Natural killer cell treated with Interleukin-12 subunit alpha and Interleukin-12 subunit beta and Interleukin-15 and Interleukin-18, amount 100 ng/mL, for 72 hours (primary cell): ENCODE data around the gene P2RX4. TPM values are rescaled to one million over a fixed set of nuclear protein-coding genes. Genes with fewer than 3 reads are reported as not detected.
"Not testable (repeated sequence)": the region's sequence is repeated elsewhere in the genome, so short reads cannot be mapped to it uniquely, and the experiment has no call there.

Source experiments
- ATAC-seq, 2 donors: fragments of 150-1000 bp; cut with Tn5 transposase in 1 of 2; sonication (Bioruptor Pico), chemical (Tn5 transposase) in 1 of 2; 2 replicates each; pipeline ENCODE4 v1.10.0; 2021
- DNase-seq: peaks from one replicate; pipeline ENCODE4 v3.0.0; 2022; ENCODE audit warnings: low spot score
- H3K27ac Mint-ChIP-seq, 2 donors: 1 replicate in 1 of 2; 2 replicates in 1 of 2; pipeline ENCODE4 v1.8.0; 2022; ENCODE audit warnings: mixed read lengths in 2 of 2, mild to moderate bottlenecking in 1 of 2, moderate library complexity in 1 of 2
- H3K27me3 Mint-ChIP-seq, 2 donors: 1 replicate in 1 of 2; 2 replicates in 1 of 2; pipeline ENCODE4 v1.8.0; 2022; ENCODE audit warnings: mixed read lengths in 2 of 2
- H3K36me3 Mint-ChIP-seq: one replicate; pipeline ENCODE4 v1.8.0; 2022; ENCODE audit warnings: mixed read lengths
- H3K4me1 Mint-ChIP-seq, 2 donors: 1 replicate in 1 of 2; 2 replicates in 1 of 2; pipeline ENCODE4 v1.8.0; 2022; ENCODE audit warnings: low read depth in 2 of 2, mixed read lengths in 2 of 2, mild to moderate bottlenecking in 1 of 2
- H3K4me3 Mint-ChIP-seq: one replicate; pipeline ENCODE4 v1.8.0; 2022; ENCODE audit warnings: mixed read lengths
- H3K9me3 Mint-ChIP-seq: 2 replicates; pipeline ENCODE4 v1.8.0; 2022; ENCODE audit warnings: mixed read lengths
- total RNA-seq, 2 donors: library from RNA; stranded (reverse); gene quantifications; one replicate each; pipeline ENCODE4 v1.2.3, GENCODE V29; 2022

P2RX4 gene
- total RNA-seq, 2 donors from 2014 or later = 39.8 to 46.6 TPM

DNA sequence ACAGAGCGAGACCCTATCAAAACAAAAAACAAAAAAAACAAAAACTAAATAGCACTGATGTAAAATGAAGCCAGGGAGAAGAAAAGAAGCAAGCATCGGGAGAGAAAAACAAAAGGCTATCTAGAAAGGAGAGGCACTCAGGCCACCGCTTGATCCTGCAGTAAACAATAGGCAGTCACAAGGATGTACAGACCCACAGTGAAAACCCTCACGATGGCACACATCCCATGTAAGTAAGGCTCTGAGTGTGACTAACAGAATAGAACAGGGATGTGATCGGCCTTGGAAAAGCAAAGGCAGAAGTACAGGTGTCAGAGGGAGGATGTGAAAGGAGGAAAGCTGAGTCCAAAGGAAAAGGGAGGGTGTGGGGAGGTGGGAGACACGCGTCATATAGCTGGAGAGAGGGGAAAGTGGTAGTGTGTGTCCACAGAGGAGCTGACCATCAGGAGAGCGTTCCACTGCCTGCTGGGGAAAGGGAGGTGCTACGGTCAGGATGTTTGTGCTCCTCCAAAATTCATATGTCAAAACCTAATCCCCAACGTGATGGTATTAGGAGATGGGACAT, 55.1 kb downstream of the P2RX4 start:
- no peaks in the 10 kb centered on the region for H3K9me3 Mint-ChIP-seq

DNA sequence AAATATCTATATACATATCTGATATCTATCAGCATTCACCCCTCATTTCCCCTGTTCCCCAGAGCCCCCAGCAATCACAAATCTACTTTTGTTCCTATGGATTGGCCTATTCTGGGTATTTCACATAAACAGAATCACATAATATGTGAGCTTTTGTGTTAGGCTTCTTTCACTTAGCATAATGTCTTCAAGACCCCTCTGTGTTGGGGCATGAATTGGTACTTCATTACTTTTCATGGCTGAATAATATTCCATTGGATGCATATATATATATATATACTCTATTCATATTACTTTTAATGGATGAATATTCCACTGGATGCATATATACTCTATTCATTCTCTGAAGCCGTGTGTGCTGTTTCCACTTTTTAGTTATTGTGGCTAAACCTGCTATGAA, 57.9 kb downstream of the P2RX4 start:
- Mint-ChIP-seq H3K4me3 (no peak overlapping the region), H3K27ac (no peak overlapping the region), H3K4me1 (no peaks in the 10 kb centered on the region), H3K9me3 (no peaks in the 10 kb centered on the region), H3K36me3 (peaks cover 4% of the 10 kb centered on the region), H3K27me3 (no peaks in the 10 kb centered on the region)
- ATAC-seq = no peak
- no peak for DNase-seq

More for the DNA sequence above, 55.1 kb downstream of the P2RX4 start:
- Mint-ChIP-seq H3K4me1 (no peaks in the 10 kb centered on the region), H3K27ac (no peak overlapping the region), H3K4me3 (no peak overlapping the region), H3K27me3 (no peaks in the 10 kb centered on the region), H3K36me3 (peaks cover 4% of the 10 kb centered on the region)
- DNase-seq (no peak), ATAC-seq (no peak)

DNA sequence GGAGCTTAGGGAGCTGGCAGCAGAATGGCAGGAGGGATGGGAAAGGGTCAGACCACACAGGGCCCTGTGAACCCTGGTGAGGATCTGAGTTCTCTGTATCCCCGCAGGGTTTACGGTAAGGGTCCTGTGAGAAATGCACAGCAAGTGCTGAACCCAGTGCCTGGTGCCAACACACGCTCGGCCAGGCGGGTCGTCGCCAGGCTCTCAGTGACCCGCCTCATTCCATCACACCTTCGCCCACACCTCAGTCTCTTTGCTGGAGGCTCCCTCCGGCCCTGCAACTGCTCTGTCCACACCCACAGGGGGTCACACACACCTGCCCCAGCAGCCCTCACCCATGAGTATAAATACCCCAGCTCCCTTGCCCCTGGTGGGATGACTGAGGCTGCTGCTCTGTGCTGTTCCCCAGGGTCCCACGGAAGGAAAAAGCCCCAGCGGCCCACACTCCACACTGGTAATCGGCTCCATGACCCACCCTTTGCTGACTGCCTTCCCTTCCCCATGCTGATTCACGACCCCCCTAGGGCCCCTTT, 63.5 kb downstream of the P2RX4 start:
- no peaks in the 10 kb centered on the region for H3K36me3 Mint-ChIP-seq

DNA sequence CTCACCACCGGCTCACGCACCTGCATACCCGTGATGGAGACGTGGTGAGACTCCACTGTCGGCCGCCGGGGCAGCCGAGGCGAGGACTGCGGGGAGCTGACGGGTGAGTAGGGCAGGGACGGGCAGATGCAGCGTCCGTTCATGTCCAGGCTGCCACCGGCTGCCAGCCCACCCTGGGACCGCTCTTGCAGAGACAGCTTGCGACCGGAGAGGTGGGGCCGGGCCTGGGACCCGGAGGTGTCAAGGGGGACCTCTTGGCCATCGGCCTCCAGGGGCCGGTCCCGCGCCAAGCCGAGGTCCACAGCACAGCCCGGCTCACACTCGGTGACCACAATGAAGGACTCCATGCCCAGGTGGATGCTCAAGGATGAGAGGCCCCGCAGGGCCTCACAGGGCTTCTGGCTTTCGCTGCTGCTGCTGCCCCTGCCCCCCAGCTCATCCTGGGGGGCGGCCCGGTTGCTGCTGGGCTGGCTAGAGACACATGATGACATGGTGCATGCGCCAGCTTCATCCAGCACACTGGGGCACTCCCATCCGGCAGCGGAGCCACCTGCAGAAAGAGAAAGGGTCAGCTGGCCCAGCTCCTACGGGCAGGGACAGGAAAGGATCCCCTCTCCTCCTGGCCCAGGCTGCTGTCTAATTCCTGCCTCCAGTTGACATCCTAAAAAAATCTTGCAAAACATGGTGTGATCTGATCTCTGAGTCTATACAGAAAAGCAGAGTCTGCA, 64.3 kb downstream of the P2RX4 start:
- no peak for ATAC-seq
- no peaks in the 10 kb centered on the region for H3K27me3 Mint-ChIP-seq

More for the DNA sequence above, 63.5 kb downstream of the P2RX4 start:
- ATAC-seq = peak in 1 of 2 donors; percentile 42
- no peak for DNase-seq
- H3K4me1 Mint-ChIP-seq = peaks cover 6 to 7% of the 10 kb centered on the region in 2 donors
- H3K9me3 Mint-ChIP-seq = no peaks in the 10 kb centered on the region
- H3K27me3 Mint-ChIP-seq = no peaks in the 10 kb centered on the region
- H3K4me3 Mint-ChIP-seq = no peak overlapping the region
- H3K27ac Mint-ChIP-seq = no peak overlapping the region

DNA sequence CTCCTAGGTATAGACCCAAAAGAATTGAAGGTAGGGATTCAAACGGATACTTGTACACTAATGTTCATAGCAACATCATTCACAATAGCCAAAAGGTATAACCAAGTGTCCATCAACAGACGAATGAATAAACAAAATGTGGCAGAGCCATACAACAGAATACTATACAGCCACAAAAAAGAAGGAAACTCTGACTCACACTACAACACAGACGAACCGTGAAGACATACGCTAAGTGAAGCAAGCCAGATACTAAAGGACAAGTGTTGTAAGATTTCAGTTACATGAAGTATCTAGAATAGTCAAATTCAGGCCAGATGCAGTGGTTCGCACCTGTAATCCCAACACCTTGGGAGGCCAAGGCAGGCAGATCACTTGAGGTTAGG, 67.4 kb downstream of the P2RX4 start:
- Mint-ChIP-seq H3K27ac (no peak overlapping the region), H3K27me3 (no peaks in the 10 kb centered on the region), H3K36me3 (no peaks in the 10 kb centered on the region), H3K9me3 (no peaks in the 10 kb centered on the region), H3K4me1 (peaks cover 6 to 7% of the 10 kb centered on the region in 2 donors), H3K4me3 (no peak overlapping the region)
- peak in 1 of 2 donors; percentile 11 for ATAC-seq
- no peak for DNase-seq

More for the DNA sequence above, 64.3 kb downstream of the P2RX4 start:
- Mint-ChIP-seq H3K4me3 (no peak overlapping the region), H3K4me1 (peaks cover 6 to 7% of the 10 kb centered on the region in 2 donors), H3K27ac (no peak overlapping the region), H3K9me3 (no peaks in the 10 kb centered on the region), H3K36me3 (no peaks in the 10 kb centered on the region)
- DNase-seq = no peak

DNA sequence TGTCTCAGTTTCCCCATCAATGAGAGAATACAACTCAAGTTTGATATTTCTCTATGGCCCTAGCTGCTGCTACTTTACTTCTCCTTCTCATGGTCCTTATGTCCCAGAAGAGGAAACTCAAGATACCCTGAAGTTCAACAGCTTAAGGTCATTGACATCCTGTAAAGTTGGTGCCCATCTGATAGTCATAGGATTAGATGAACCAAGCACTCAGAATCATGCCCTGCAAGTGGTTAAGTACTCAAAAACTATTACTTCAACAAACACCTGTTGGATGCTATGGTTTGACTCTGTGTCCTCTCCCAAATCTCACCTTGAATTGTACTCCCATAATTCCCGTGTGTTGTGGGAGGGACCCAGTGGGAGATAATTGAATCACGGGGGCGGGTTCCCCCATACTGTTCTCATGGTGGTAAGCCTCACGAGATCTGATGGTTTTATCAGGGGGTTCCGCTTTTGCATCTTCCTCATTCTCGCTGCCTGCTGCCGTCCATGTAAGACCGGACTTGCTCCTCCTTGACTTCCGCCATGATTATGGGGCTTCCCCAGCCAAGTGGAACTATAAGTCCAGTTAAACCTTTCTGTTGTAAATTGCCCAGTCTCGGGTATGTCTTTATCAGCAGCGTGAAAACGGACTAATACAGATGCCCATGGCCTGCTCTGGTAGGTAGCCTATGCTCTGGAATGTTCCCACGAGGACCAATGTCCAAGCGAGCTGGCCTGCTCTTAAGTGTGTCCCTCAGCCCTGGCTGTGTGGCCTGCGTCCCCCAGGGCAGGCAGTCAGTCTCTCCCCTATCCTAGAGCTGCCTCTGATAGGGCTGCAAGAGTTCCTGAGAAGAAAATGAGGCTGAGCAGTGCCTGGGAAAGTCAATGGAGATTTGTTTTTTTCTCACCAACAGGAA, 68.5 kb downstream of the P2RX4 start:
- Mint-ChIP-seq H3K36me3 (no peaks in the 10 kb centered on the region), H3K9me3 (no peaks in the 10 kb centered on the region), H3K27me3 (no peaks in the 10 kb centered on the region), H3K4me1 (peaks cover 6 to 7% of the 10 kb centered on the region in 2 donors), H3K4me3 (no peak overlapping the region), H3K27ac (peak overlapping the region in 1 of 2 donors; percentile 35)
- DNase-seq = no peak
- ATAC-seq = no peak

DNA sequence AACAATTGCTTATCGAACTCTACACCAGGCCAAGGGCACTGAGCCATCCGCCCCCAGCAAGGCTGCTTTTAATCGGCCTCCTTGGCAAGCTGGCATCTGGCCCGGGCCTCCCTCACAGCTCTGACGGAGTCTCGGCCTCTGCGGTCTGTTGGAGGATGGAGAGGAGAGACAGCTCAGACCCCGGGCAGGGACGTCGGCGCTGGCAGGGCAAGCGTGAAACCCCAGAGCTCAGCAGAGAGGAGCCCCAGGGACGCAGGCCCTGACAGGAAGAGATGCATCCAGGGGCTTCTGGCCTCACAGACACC, 69.1 kb downstream of the P2RX4 start:
- Mint-ChIP-seq H3K4me3 (no peak overlapping the region), H3K4me1 (peaks cover 6 to 7% of the 10 kb centered on the region in 2 donors), H3K9me3 (no peaks in the 10 kb centered on the region), H3K27me3 (no peaks in the 10 kb centered on the region), H3K36me3 (no peaks in the 10 kb centered on the region), H3K27ac (no peak overlapping the region)
- ATAC-seq (no peak), DNase-seq (no peak)

DNA sequence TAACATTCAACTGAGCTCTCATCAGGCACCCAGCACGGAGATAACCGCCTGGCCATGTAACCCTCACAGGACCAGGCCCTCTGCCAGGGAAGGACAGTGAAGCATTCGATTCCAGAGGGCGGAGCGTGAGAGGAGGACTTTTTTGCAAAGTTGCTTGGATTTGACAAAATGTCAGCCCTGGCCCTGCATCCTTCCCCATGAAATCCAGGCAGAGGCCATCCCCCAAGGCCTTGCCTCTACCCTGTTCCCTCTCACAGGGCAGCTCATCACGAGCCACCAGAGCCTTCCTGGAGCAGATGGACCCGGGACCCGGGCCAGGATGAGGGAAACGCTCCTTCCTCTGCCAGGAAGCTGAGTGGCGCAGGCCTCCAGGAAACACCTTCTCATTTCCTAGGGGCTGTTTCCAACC, 69.6 kb downstream of the P2RX4 start:
- H3K27me3 Mint-ChIP-seq = no peaks in the 10 kb centered on the region
- no peak overlapping the region for H3K4me3 Mint-ChIP-seq
- ATAC-seq (no peak), DNase-seq (no peak)
- peaks cover 6 to 7% of the 10 kb centered on the region in 2 donors for H3K4me1 Mint-ChIP-seq
- H3K27ac Mint-ChIP-seq = no peak overlapping the region
- H3K9me3 Mint-ChIP-seq = no peaks in the 10 kb centered on the region
- no peaks in the 10 kb centered on the region for H3K36me3 Mint-ChIP-seq

DNA sequence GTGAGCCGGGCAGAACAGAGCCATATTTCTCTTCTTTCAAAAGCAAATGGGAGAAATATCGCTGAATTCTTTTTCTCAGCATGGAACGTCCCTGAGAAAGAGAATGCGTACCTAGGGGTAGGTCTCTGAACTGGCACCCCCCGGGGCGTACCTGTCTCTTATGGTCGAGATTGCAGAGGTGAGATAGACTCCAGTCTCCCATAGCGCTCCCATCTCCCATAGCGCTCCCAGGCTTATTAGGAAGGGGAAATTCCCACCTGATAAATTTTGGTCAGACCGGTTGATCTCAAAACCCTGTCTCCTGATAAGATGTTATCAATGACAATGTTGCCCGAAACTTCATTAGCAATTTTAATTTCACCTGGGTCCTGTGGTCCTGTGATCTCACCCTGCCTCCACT, 70.6 kb downstream of the P2RX4 start:
- ATAC-seq, H3K27ac Mint-ChIP-seq, DNase-seq, H3K4me1 Mint-ChIP-seq, H3K36me3 Mint-ChIP-seq, H3K9me3 Mint-ChIP-seq, H3K27me3 Mint-ChIP-seq, H3K4me3 Mint-ChIP-seq: not testable (repeated sequence)

DNA sequence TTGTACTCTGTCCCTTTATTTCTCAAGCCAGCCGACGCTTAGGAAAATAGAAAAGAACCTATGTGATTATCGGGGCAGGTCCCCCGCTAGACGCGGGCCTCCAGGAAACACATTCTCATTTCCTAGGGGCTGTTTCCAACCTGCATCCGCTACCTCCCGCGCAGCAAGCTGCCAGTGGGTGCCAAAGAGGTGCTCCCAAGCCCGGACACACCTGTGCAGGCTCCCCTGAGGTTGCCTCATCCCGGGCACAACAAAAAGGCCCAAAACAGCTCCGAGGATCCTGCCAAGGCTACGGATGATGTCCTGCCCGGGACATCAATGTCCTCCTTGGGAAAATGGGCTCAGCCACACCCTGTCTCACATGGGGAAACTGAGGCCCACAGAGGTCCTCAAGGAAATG, 71.2 kb downstream of the P2RX4 start:
- DNase-seq, H3K27me3 Mint-ChIP-seq, H3K4me1 Mint-ChIP-seq, H3K27ac Mint-ChIP-seq, H3K9me3 Mint-ChIP-seq, H3K4me3 Mint-ChIP-seq, H3K36me3 Mint-ChIP-seq, ATAC-seq: not testable (repeated sequence)

DNA sequence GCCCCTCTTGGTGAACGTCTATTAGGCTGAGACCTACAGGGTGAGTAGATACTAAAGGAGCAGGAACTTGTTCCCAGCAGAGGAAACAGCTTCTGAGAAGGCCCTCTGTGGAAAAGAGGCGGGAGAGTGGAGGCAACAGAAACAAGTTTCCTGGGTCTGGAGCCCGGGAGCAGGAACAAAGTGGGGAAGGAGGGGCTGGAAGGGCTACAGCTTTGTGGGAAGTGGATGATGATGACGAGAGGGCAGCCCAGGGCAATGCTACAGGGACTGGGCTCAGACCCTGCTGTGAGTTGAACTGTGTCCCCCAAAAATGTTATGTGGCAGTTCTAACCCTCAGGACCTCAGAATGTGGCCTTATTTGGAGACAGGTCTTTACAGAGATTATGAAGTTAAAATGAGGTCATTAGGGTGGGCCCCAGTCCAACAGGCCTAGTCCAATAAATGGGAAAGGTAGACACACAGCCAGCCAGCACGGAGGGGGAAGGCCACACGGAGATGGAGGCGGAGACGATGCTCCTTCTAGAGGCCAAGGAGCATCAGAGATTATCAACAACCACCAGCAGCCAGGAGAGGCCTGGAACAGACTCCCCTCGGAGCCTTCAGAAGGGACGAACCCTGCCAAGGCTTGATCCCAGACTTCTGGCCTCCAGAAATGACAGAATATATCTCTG, 72.3 kb downstream of the P2RX4 start:
- no peaks in the 10 kb centered on the region for H3K9me3 Mint-ChIP-seq
- DNase-seq = no peak
- H3K27ac Mint-ChIP-seq = no peak overlapping the region
- H3K4me1 Mint-ChIP-seq = peaks cover 2 to 3% of the 10 kb centered on the region in 2 donors
- no peak overlapping the region for H3K4me3 Mint-ChIP-seq
- ATAC-seq = no peak
- no peaks in the 10 kb centered on the region for H3K27me3 Mint-ChIP-seq
- H3K36me3 Mint-ChIP-seq = no peaks in the 10 kb centered on the region

DNA sequence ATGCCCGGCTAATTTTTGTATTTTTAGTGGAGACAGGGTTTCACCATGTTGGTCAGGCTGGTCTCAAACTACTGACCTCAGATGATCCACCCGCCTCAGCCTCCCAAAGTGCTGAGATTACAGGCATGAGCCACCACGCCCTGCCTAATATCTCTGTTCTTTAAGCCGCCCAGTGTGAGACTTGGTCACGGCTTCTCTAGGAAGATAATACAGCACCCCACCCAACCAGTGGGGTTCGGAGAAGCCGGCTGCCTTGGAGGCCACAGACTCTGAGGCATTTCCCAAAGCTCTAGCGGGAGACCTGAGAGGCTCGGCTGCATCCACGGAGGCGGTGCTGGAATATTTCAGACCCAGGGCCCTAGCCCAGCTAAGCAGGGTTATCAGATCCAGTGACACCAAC, 73.0 kb downstream of the P2RX4 start:
- ATAC-seq, DNase-seq, H3K9me3 Mint-ChIP-seq, H3K36me3 Mint-ChIP-seq, H3K27me3 Mint-ChIP-seq, H3K4me1 Mint-ChIP-seq, H3K4me3 Mint-ChIP-seq, H3K27ac Mint-ChIP-seq: not testable (repeated sequence)

DNA sequence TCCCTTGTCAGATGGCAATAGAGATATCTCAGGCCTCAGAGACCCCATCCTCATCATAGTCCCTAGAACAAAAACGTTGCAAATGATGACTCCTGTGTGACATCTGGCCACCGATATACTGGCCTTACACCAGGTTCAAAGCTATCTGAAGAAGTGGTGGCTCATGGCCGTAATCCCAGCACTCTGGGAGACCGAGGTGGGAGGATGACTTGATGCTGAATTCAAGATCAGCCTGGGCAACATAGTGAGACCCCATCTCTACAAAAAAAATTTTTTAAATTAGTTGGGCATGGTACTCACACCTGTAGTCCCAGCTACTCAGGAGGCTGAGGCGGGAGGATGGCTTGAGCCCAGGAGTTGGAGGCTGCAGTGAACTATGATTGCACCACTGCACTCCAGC, 73.5 kb downstream of the P2RX4 start:
- no peaks in the 10 kb centered on the region for H3K4me1 Mint-ChIP-seq
- no peaks in the 10 kb centered on the region for H3K9me3 Mint-ChIP-seq
- no peaks in the 10 kb centered on the region for H3K36me3 Mint-ChIP-seq
- no peak for DNase-seq
- no peaks in the 10 kb centered on the region for H3K27me3 Mint-ChIP-seq
- no peak overlapping the region for H3K4me3 Mint-ChIP-seq
- ATAC-seq = no peak
- no peak overlapping the region for H3K27ac Mint-ChIP-seq
